GM23338 (cell line): ENCODE measurements around the gene GNA12. TPM values are rescaled to one million over a fixed set of nuclear protein-coding genes. Genes with fewer than 3 reads are reported as not detected.

Experiments used
- ATAC-seq: fragments of 200-7000 bp; cut with Tn5 transposase; 3 replicates; pipeline ENCODE4 v1.9.1; 2020
- DNase-seq: peaks from one replicate; pipeline ENCODE4 v3.0.0-alpha.2; 2015; ENCODE audit warnings: low spot score
- H2AFZ ChIP-seq: fragments of 200-600 bp; sonication (generic); 2 replicates; pipeline ENCODE4 v1.8.0; 2016; ENCODE audit warnings: antibody characterized with exemption, mild to moderate bottlenecking, moderate library complexity
- H3F3A ChIP-seq: fragments of 200-600 bp; sonication (generic); replicated peaks from 2 replicates; pipeline ENCODE4 v1.8.0; 2017; ENCODE audit warnings: antibody characterized with exemption, mixed run types, low read depth
- H3K27ac ChIP-seq: fragments of 200-600 bp; sonication (generic); 2 replicates; pipeline ENCODE4 v1.6.1; 2016; ENCODE audit warnings: low read depth
- H3K27me3 ChIP-seq: fragments of 200-600 bp; sonication (generic); 2 replicates; pipeline ENCODE4 v1.8.0; 2016; ENCODE audit warnings: mild to moderate bottlenecking, mixed run types, moderate library complexity; ENCODE audit not compliant: insufficient read depth
- H3K36me3 ChIP-seq: fragments of 200-600 bp; sonication (generic); 2 replicates; pipeline ENCODE4 v1.8.0; 2016; ENCODE audit warnings: mild to moderate bottlenecking; ENCODE audit not compliant: insufficient read depth
- H3K4me1 ChIP-seq: fragments of 200-600 bp; sonication (generic); 2 replicates; pipeline ENCODE4 v1.8.0; 2016; ENCODE audit warnings: mild to moderate bottlenecking, moderate library complexity; ENCODE audit not compliant: insufficient read depth
- H3K4me2 ChIP-seq: fragments of 200-600 bp; sonication (generic); 2 replicates; pipeline ENCODE4 v1.7.1; 2017; ENCODE audit warnings: mixed run types
- H3K4me3 ChIP-seq: fragments of 200-600 bp; sonication (generic); 2 replicates; pipeline ENCODE4 v1.6.1; 2016; ENCODE audit warnings: mixed run types
- H3K79me2 ChIP-seq: fragments of 200-600 bp; sonication (generic); replicated peaks from 2 replicates; pipeline ENCODE4 v1.8.0; 2017; ENCODE audit warnings: mild to moderate bottlenecking; ENCODE audit not compliant: insufficient read depth
- H3K9me2 ChIP-seq: fragments of 200-600 bp; sonication (generic); 2 replicates; pipeline ENCODE4 v1.8.0; 2017; ENCODE audit not compliant: insufficient read depth
- H4K20me1 ChIP-seq: fragments of 200-600 bp; sonication (generic); replicated peaks from 2 replicates; pipeline ENCODE4 v1.8.0; 2017; ENCODE audit warnings: mild to moderate bottlenecking; ENCODE audit not compliant: insufficient read depth
- H3K27ac Mint-ChIP-seq: 2 replicates; pipeline ENCODE4 v1.8.0; 2020; ENCODE audit warnings: inconsistent platforms, mild to moderate bottlenecking, moderate library complexity, mixed read lengths
- H3K27me3 Mint-ChIP-seq: 3 replicates; pipeline ENCODE4 v1.8.0; 2022; ENCODE audit warnings: low read depth, mild to moderate bottlenecking, moderate library complexity, mixed read lengths, inconsistent platforms; ENCODE audit not compliant: insufficient read depth, poor library complexity
- H3K36me3 Mint-ChIP-seq: 3 replicates; pipeline ENCODE4 v1.8.0; 2021; ENCODE audit warnings: low read depth, mild to moderate bottlenecking, inconsistent platforms, moderate library complexity, mixed read lengths
- H3K4me1 Mint-ChIP-seq: 3 replicates; pipeline ENCODE4 v1.8.0; 2020; ENCODE audit warnings: mild to moderate bottlenecking, inconsistent platforms, mixed read lengths
- H3K4me3 Mint-ChIP-seq: 3 replicates; pipeline ENCODE4 v1.8.0; 2021; ENCODE audit warnings: moderate library complexity, mild to moderate bottlenecking, inconsistent platforms, mixed read lengths
- H3K9me3 Mint-ChIP-seq: 3 replicates; pipeline ENCODE4 v1.8.0; 2020; ENCODE audit warnings: moderate library complexity, mild to moderate bottlenecking, inconsistent platforms, mixed read lengths
- CREB1 ChIP-seq: fragments of 250-450 bp; sonication (Bioruptor Pico); IDR thresholded peaks from 2 replicates; pipeline ENCODE4 v1.5.0; 2020; ENCODE audit warnings: low read depth, mild to moderate bottlenecking, moderate library complexity
- EZH2 ChIP-seq: fragments of 200-600 bp; sonication (generic); IDR thresholded peaks from one replicate; pipeline ENCODE4 v1.8.0; 2017; ENCODE audit warnings: antibody characterized with exemption, mild to moderate bottlenecking, low read depth; ENCODE audit not compliant: unreplicated experiment
- JUNB ChIP-seq: IDR thresholded peaks from one replicate; pipeline ENCODE4 v1.6.1; 2016; ENCODE audit warnings: antibody characterized with exemption; ENCODE audit not compliant: unreplicated experiment
- NANOG ChIP-seq: IDR thresholded peaks from 2 replicates; pipeline ENCODE4 v1.6.1; 2016; ENCODE audit warnings: antibody characterized with exemption, borderline replicate concordance
- POLR2AphosphoS5 ChIP-seq: IDR thresholded peaks from 2 replicates; pipeline ENCODE4 v1.6.1; 2016; ENCODE audit warnings: antibody characterized with exemption, low read depth
- STAT1 ChIP-seq: IDR thresholded peaks from one replicate; pipeline ENCODE4 v1.6.1; 2016; ENCODE audit warnings: antibody characterized with exemption; ENCODE audit not compliant: unreplicated experiment
- ZNF114 ChIP-seq: fragments of 250-450 bp; sonication (Bioruptor Pico); IDR thresholded peaks from 2 replicates; pipeline ENCODE4 v1.5.0; 2020; ENCODE audit warnings: mild to moderate bottlenecking, moderate library complexity
- ZNF331 ChIP-seq: fragments of 250-450 bp; sonication (Bioruptor Pico); IDR thresholded peaks from 2 replicates; pipeline ENCODE4 v1.5.0; 2020; ENCODE audit warnings: low read depth, mild to moderate bottlenecking, moderate library complexity
- polyA plus RNA-seq: library from polyadenylated mRNA; unstranded; fragments of >200 nt; fragmentation: Nextera tagmentation; extraction: Ambion mirVana; gene quantifications from 2 replicates; pipeline ENCODE4 v1.2.1, GENCODE V29; 2016
- total RNA-seq: library from RNA; depleted of rRNA; stranded (reverse); fragments of >200 nt; shearing (Covaris generic); gene quantifications from 2 replicates; pipeline ENCODE4 v1.2.3, GENCODE V29; 2014
- TF ChIP-seq, protein P1 (sequence below): fragments of 250-450 bp; sonication (Bioruptor Pico); IDR thresholded peaks from 2 replicates; pipeline ENCODE4 v1.5.0; 2020; ENCODE audit warnings: mild to moderate bottlenecking, moderate library complexity
- TF ChIP-seq, protein P2 (sequence below), 2 experiments: fragments of 200-600 bp in 1 of 2; sonication (generic) in 1 of 2; conservative IDR thresholded peaks; 2 replicates each; pipeline versions ENCODE4 v1.5.1 to v1.6.1; 2016 to 2017; ENCODE audit warnings: antibody characterized with exemption in 2 of 2, low read depth in 2 of 2, mild to moderate bottlenecking in 2 of 2, moderate library complexity in 1 of 2
- TF ChIP-seq, protein P3 (sequence below): IDR thresholded peaks from one replicate; pipeline ENCODE4 v1.6.1; 2018; ENCODE audit warnings: antibody characterized with exemption; ENCODE audit not compliant: unreplicated experiment
- TF ChIP-seq, protein P4 (sequence below): IDR thresholded peaks from 2 replicates; pipeline ENCODE4 v1.6.1; 2016; ENCODE audit warnings: antibody characterized with exemption

The GNA12 gene
- total and polyA plus RNA-seq, 2 experiments from 2014 or later, result 24.0 to 87.7 TPM

DNA sequence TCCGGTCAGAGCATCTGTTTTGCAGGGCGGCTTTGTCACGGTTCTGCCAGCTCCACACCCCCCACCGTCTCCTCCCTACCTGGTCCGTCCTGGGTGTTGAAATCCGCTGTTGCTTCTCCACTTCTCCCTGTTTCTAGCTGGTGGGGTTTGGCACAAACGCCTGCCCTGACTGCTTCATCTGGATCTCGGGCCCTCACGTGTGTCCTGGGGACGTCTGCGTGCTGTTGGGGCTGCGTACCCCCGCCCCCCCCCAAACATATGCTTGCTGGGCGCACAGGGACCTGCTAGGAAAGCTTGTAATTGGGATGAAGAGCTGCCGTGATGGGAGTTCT, 144.9 kb downstream of the GNA12 start (continued):
- TF ChIP-seq, protein P1, sequence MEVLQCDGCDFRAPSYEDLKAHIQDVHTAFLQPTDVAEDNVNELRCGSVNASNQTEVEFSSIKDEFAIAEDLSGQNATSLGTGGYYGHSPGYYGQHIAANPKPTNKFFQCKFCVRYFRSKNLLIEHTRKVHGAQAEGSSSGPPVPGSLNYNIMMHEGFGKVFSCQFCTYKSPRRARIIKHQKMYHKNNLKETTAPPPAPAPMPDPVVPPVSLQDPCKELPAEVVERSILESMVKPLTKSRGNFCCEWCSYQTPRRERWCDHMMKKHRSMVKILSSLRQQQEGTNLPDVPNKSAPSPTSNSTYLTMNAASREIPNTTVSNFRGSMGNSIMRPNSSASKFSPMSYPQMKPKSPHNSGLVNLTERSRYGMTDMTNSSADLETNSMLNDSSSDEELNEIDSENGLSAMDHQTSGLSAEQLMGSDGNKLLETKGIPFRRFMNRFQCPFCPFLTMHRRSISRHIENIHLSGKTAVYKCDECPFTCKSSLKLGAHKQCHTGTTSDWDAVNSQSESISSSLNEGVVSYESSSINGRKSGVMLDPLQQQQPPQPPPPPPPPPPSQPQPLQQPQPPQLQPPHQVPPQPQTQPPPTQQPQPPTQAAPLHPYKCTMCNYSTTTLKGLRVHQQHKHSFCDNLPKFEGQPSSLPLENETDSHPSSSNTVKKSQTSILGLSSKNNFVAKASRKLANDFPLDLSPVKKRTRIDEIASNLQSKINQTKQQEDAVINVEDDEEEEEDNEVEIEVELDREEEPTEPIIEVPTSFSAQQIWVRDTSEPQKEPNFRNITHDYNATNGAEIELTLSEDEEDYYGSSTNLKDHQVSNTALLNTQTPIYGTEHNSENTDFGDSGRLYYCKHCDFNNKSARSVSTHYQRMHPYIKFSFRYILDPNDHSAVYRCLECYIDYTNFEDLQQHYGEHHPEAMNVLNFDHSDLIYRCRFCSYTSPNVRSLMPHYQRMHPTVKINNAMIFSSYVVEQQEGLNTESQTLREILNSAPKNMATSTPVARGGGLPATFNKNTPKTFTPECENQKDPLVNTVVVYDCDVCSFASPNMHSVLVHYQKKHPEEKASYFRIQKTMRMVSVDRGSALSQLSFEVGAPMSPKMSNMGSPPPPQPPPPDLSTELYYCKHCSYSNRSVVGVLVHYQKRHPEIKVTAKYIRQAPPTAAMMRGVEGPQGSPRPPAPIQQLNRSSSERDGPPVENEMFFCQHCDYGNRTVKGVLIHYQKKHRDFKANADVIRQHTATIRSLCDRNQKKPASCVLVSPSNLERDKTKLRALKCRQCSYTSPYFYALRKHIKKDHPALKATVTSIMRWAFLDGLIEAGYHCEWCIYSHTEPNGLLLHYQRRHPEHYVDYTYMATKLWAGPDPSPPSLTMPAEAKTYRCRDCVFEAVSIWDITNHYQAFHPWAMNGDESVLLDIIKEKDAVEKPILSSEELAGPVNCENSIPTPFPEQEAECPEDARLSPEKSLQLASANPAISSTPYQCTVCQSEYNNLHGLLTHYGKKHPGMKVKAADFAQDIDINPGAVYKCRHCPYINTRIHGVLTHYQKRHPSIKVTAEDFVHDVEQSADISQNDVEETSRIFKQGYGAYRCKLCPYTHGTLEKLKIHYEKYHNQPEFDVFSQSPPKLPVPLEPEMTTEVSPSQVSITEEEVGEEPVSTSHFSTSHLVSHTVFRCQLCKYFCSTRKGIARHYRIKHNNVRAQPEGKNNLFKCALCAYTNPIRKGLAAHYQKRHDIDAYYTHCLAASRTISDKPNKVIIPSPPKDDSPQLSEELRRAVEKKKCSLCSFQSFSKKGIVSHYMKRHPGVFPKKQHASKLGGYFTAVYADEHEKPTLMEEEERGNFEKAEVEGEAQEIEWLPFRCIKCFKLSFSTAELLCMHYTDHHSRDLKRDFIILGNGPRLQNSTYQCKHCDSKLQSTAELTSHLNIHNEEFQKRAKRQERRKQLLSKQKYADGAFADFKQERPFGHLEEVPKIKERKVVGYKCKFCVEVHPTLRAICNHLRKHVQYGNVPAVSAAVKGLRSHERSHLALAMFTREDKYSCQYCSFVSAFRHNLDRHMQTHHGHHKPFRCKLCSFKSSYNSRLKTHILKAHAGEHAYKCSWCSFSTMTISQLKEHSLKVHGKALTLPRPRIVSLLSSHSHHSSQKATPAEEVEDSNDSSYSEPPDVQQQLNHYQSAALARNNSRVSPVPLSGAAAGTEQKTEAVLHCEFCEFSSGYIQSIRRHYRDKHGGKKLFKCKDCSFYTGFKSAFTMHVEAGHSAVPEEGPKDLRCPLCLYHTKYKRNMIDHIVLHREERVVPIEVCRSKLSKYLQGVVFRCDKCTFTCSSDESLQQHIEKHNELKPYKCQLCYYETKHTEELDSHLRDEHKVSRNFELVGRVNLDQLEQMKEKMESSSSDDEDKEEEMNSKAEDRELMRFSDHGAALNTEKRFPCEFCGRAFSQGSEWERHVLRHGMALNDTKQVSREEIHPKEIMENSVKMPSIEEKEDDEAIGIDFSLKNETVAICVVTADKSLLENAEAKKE (CRISPR knock-in tag), result no peak

DNA sequence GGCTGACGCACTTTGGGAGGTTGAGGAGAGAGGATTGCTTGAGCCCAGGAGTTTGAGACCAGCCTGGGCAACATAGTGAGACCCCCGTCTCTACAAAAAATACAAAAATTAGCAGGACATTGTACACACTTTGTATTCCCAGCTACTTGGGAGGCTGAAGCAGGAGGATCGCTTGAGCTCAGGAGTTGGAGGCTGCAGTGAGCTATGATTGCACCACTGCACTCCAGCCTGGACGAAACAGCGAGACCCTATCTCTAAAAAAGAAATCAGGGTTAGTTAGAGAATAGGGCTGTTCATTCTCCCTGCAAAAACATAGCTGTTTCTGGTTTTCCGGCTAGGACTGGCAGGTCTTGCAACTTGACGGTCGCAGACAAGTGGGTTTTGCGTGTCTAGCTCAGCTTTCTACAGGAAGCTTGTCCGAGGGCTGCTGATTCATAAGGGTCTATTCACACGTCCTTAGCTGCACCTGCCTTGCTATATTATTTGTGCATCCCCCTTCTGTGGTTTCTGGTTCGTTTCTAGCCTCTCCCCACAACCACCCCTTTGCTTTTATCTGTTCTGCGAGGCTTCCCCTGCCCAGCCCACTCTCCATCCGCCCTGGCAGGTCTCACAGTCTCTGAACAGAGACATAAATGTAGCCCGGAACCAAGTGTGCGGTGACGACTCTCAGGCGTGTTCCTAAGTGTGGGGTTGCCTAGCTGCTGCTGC, 145.4 kb downstream of the GNA12 start:
- H3K4me1 ChIP-seq, result no peaks in the 10 kb centered on the region
- no peak for DNase-seq
- H3F3A ChIP-seq, result no peaks in the 10 kb centered on the region
- no peaks in the 10 kb centered on the region for H3K9me2 ChIP-seq
- Mint-ChIP-seq H3K9me3 (no peaks in the 10 kb centered on the region), H3K4me3 (no peak overlapping the region), H3K27me3 (peaks cover 13% of the 10 kb centered on the region), H3K36me3 (no peaks in the 10 kb centered on the region), H3K4me1 (peaks cover 3% of the 10 kb centered on the region), H3K27ac (no peak overlapping the region)
- H2AFZ ChIP-seq, result no peak overlapping the region
- H3K36me3 ChIP-seq, result no peaks in the 10 kb centered on the region
- no peaks in the 10 kb centered on the region for H3K79me2 ChIP-seq
- H3K27ac ChIP-seq, result no peak overlapping the region
- no peaks in the 10 kb centered on the region for H3K27me3 ChIP-seq
- ATAC-seq, result no peak
- no peak overlapping the region for H3K4me2 ChIP-seq
- H4K20me1 ChIP-seq, result no peaks in the 10 kb centered on the region; the same call in 1 of the 2 replicates
- no peak overlapping the region for H3K4me3 ChIP-seq
- TF ChIP-seq ZNF114 (CRISPR knock-in tag), result no peak
- TF ChIP-seq, protein P2, sequence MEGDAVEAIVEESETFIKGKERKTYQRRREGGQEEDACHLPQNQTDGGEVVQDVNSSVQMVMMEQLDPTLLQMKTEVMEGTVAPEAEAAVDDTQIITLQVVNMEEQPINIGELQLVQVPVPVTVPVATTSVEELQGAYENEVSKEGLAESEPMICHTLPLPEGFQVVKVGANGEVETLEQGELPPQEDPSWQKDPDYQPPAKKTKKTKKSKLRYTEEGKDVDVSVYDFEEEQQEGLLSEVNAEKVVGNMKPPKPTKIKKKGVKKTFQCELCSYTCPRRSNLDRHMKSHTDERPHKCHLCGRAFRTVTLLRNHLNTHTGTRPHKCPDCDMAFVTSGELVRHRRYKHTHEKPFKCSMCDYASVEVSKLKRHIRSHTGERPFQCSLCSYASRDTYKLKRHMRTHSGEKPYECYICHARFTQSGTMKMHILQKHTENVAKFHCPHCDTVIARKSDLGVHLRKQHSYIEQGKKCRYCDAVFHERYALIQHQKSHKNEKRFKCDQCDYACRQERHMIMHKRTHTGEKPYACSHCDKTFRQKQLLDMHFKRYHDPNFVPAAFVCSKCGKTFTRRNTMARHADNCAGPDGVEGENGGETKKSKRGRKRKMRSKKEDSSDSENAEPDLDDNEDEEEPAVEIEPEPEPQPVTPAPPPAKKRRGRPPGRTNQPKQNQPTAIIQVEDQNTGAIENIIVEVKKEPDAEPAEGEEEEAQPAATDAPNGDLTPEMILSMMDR (conservative IDR thresholded peaks at IDR 0.05; ENCODE audit: low read depth in 2 of 2), result no peak
- TF ChIP-seq POLR2AphosphoS5, result no peak
- no peak for TF ChIP-seq ZNF331 (CRISPR knock-in tag)
- no peak for TF ChIP-seq CREB1
- no peak for TF ChIP-seq EZH2
- TF ChIP-seq, protein P3, sequence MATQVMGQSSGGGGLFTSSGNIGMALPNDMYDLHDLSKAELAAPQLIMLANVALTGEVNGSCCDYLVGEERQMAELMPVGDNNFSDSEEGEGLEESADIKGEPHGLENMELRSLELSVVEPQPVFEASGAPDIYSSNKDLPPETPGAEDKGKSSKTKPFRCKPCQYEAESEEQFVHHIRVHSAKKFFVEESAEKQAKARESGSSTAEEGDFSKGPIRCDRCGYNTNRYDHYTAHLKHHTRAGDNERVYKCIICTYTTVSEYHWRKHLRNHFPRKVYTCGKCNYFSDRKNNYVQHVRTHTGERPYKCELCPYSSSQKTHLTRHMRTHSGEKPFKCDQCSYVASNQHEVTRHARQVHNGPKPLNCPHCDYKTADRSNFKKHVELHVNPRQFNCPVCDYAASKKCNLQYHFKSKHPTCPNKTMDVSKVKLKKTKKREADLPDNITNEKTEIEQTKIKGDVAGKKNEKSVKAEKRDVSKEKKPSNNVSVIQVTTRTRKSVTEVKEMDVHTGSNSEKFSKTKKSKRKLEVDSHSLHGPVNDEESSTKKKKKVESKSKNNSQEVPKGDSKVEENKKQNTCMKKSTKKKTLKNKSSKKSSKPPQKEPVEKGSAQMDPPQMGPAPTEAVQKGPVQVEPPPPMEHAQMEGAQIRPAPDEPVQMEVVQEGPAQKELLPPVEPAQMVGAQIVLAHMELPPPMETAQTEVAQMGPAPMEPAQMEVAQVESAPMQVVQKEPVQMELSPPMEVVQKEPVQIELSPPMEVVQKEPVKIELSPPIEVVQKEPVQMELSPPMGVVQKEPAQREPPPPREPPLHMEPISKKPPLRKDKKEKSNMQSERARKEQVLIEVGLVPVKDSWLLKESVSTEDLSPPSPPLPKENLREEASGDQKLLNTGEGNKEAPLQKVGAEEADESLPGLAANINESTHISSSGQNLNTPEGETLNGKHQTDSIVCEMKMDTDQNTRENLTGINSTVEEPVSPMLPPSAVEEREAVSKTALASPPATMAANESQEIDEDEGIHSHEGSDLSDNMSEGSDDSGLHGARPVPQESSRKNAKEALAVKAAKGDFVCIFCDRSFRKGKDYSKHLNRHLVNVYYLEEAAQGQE, result no peak
- no peak for TF ChIP-seq STAT1
- TF ChIP-seq, protein P4, sequence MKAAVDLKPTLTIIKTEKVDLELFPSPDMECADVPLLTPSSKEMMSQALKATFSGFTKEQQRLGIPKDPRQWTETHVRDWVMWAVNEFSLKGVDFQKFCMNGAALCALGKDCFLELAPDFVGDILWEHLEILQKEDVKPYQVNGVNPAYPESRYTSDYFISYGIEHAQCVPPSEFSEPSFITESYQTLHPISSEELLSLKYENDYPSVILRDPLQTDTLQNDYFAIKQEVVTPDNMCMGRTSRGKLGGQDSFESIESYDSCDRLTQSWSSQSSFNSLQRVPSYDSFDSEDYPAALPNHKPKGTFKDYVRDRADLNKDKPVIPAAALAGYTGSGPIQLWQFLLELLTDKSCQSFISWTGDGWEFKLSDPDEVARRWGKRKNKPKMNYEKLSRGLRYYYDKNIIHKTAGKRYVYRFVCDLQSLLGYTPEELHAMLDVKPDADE, result no peak
- no peak for TF ChIP-seq JUNB
- no peak for TF ChIP-seq NANOG
